Activated CD4-positive, CD25-positive, alpha-beta regulatory T cell (primary cell): ENCODE measurements around the gene BRAF.
"Not testable (repeated sequence)": the region's sequence is repeated elsewhere in the genome, so short reads cannot be mapped to it uniquely, and the experiment has no call there.

Experiments
- DNase-seq, 4 experiments: peaks; one replicate each; lab custom pipeline; 2025; lab: John Stamatoyannopoulos, UW

The BRAF gene

DNA sequence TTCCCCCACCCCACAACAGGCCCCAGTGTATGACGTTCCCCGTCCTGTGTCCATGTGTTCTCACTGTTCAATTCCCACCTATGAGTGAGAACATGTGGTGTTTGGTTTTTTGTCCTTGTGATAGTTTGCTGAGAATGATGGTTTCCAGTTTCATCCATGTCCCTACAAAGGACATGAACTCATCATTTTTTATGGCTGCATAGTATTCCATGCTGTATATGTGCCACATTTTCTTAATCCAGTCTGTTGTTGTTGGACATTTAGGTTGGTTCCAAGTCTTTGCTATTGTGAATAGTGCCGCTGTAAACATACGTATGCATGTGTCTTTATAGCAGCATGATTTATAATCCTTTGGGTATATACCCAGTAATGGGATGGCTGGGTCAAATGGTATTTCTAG, 216.0 kb downstream of the BRAF start:
- DNase-seq: not testable (repeated sequence)

DNA sequence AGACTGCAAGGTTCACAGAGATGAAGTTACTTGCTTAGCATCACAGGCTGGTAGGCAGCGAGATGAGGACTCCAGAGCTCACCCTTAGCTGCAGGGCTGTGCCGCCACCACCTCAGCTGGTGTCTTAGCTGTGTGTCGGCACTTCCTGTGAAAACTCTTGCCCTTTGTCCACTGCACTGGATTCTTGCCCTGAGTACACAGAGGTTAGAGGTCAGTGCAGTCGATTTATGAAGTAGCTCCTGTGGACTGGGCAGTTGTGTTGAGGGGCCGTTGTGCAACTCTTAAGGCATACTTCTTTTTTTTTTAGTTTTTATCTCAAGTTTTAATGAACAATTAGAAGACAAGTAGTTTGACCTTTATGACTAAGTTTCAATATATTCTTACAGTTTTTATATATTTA, 217.6 kb downstream of the BRAF start:
- no peak for DNase-seq

- no peak for DNase-seq
Measured at GRCh38 chr7:140704205-140704604, 220.5 kb downstream of the BRAF start.

- no peak for DNase-seq
Measured at GRCh38 chr7:140702774-140703173, 222.0 kb downstream of the BRAF start.

DNA sequence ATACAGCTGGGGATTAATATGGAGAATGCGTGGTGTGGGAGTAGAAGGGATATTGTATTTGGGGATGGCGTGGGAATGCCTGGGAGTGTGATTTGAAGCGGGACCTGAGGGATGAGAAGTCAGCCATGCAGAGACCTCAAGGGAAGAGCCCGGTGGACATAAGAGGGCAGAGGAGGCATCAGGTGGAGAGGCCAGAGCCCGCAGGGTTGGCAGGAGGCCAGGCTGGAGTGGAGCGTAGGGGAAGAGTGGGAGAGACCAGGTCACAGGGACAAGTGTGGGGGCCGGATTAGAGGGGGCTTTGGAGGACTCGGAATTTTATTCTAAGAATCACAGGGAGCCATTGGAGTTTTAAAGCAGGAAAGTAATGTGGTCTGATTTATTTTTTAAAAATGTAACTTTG, 226.3 kb downstream of the BRAF start:
- no peak for DNase-seq

DNA sequence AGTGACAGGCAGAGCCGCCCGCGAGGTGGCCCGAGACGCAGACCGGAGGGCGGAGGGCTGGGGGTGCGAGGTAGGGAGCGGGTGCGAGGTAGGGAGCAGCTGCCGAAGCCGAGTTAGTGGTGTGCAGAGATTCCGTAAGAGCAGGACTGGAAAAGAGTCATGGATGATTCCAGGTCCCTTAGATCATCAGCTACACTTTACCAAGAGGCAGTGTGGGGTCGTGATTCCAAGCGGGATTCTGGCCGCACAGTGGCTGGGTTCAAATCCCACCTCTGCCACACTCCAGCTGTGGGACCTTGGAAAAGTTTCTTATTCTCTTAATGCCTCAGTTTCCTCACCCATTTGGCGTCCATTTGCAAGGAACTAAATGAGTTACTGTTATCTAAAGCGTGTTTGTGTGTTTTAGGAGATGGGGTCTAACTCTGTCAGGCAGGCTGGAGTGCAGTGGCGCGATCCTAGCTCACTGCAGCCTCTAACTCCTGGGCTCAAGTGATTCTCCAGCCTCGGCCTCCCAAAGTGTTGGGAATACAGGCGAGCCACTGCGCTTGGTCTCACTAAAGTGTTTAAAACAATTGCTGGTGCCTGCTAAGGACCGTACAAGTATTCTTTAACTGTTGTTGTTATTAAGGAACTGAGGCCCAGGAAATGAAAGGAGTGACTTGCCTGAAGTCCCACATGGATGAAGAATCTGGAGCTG, 227.1 kb downstream of the BRAF start:
- no peak for DNase-seq

DNA sequence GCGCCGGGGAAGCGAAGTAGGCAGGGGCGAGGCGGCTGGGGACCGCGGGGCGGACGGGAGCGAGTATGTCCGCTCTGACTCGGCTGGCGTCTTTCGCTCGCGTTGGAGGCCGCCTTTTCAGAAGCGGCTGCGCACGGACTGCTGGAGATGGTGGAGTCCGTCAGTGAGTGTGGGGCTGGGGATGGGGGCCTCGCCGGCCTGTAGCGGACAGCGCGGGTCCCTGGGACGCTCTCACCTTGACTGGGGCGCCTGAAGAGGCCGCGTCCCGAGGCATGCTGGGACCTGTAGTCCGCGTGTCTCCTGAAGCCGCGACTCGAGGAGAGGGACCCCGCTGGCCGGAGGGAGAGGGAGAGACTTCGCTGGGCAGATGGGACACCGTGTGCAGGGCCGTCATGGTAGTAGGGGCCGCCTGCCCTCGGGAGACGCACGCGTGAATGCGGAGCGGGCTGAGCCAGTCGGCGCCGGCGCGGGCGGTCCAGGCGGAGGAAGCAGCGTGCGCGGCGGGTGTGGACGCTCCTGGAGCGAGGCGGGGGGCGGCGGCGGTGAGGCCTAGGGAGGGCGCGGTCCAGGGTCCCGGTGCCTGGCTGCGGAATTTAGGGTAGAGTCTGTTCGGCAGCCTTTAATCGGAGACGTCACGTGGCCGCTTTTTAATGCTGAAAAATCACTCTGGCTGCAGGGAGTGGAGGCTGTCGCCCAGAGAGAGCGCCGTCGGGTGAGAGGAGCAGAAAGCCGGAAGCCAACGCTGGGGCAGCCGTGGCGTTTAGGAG, 227.9 kb downstream of the BRAF start, which contains the start of gene NDUFB2:
NDUFB2 (plus strand) TSS at position 29 of the 767 bp plus-strand sequence; CDS start at position 66, 37 bp downstream.
- DNase-seq: peak; percentile 60 to 85 (median 65)

DNA sequence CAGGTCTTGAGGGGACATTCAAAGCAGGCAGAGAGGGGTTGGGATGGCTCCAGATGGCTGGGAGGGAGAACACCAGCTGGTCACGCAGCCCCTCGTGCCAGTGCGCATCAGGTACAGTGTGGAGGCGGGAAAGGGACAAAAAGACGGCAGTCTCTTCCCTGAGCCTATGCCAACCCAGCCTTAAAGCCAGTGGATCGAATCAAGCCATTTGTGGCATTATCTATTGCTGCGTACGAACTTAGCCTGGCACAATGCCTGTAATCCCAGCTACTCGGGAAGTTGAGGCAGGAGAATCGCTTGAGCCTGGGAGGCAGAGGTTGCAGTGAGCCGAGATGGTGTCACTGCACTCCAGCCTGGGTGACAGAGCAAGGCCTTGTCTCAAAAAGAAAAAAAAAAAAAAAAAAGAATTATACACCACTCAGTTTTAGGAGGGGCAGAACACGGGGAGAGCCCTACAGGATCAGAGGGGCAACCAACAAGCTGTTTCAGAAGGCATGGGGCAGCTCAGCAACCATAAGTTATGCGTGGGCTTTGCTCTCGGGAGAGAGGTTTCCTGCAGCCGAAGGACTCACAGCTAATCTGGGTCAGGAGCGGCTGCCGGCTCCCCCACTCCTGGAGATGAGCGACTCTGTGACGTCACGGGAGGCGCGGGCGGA, 228.6 kb downstream of the BRAF start:
- DNase-seq: peak in 3 of 4 experiments; percentile 83 to 88 (median 86)

- DNase-seq: no peak
Measured at GRCh38 chr7:140695381-140695780, 229.3 kb downstream of the BRAF start.

- DNase-seq: no peak
Measured at GRCh38 chr7:140694592-140694991, 230.1 kb downstream of the BRAF start.

DNA sequence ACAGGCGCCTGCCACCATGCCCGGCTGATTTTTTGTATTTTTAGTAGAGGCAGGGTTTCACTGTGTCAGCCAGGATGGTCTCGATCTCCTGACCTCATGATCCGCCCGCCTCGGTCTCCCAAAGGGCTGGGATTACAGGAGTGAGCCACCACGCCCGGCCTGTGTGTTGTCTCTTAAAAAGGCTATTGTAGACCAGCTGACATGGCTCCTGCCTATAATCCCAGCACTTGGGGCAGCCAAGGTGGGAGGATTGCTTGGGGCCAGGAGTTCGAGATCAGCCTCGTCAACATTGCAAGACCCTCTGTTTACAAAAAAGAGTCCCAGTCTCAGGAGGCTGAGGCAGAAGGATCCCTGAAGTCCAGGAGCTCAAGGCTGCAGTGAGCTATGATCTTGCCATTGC, 230.9 kb downstream of the BRAF start:
- DNase-seq: not testable (repeated sequence)

GRCh38 chr7:140691376-140692045, 233.2 kb downstream of the BRAF start:
- DNase-seq: no peak

- no peak for DNase-seq
Measured at GRCh38 chr7:140689199-140690152, 235.3 kb downstream of the BRAF start.

GRCh38 chr7:140688341-140688740, 236.4 kb downstream of the BRAF start:
- DNase-seq: no peak

GRCh38 chr7:140686921-140687320, 237.8 kb downstream of the BRAF start:
- DNase-seq: no peak

GRCh38 chr7:140685407-140686087, 239.2 kb downstream of the BRAF start:
- no peak for DNase-seq

DNA sequence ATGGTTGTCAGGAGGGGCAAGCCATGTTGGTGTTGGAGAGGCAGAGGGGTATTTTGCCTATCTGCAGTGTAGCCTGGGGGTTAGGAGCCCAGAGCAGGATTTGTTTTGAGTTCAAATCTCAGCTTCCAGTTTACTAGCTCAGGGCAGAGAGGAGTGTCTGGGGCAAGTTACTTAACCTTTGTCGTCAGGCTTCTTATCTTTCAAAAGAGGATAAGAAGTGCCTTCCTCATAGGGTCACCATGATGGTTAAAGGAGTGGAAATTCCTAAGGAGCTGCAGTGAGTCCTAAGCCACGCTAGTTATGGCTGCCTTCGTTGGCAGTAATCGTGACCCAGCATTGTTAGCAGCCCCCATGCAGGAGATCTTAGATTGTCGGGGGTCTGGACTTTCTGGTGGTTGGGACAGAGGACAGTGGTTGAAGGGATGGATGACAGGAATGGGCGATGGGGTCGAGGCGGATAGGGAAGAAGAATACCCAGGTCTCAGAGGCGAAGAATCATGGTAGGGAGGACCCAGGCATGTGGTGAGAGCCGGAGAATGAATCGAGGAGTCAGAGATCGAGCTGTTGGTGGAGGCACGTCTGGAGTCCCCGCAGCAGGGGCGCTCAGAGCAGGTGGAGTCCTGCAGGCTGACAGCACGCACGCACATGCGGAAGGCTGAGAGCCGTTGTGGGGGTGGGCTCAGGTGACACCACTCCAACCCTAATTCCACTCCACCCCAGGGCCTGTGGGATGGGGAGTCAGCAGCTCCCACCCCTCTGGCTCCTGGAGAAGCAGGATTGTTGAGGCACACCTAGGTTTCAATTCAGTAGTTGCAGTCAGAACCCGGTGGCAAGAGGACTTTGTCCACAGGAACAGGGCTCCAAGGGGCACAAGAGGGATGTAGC, 240.4 kb downstream of the BRAF start:
- DNase-seq: no peak

- DNase-seq: no peak
Measured at GRCh38 chr7:140683657-140684056, 241.1 kb downstream of the BRAF start.

DNA sequence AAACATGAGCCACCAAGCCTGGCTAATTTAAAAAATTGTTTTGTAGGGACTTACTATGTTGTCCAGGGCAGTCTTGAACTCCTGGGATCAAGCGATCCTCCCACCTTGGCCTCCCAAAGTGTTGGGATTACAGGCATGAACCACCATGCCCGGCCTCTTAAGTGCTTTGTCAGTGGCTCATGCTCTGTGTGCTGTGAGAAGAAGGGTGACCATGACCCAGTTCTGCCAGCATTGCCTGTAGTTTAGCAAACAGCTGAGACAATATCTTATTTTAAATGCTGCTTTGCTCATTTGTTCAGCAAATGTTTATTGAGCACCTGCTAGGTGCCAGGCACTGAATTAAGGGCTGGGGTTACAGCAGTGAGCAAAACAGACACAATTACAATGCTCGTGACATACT, 243.0 kb downstream of the BRAF start:
- no peak for DNase-seq

GRCh38 chr7:140680886-140681285, 243.8 kb downstream of the BRAF start:
- no peak for DNase-seq
